22Rv1 (cell line): Measurements from ENCODE around the gene DPP8.

Source experiments
- CTCF ChIP-seq: fragments of 450-650 bp; IDR thresholded peaks from 2 replicates; pipeline ENCODE4 v1.5.1; 2017; ENCODE audit warnings: mild to moderate bottlenecking
- ZFX ChIP-seq: fragments of 450-650 bp; IDR thresholded peaks from 2 replicates; pipeline ENCODE4 v1.6.1; 2017; ENCODE audit warnings: antibody characterized with exemption, borderline replicate concordance

- TF ChIP-seq CTCF: no peak
- TF ChIP-seq ZFX: no peak
Observed at GRCh38 chr15:65424683-65425082, 92.8 kb downstream of the DPP8 start.
